ENCODE results near the gene KLHDC10.

The KLHDC10 gene, protein sequence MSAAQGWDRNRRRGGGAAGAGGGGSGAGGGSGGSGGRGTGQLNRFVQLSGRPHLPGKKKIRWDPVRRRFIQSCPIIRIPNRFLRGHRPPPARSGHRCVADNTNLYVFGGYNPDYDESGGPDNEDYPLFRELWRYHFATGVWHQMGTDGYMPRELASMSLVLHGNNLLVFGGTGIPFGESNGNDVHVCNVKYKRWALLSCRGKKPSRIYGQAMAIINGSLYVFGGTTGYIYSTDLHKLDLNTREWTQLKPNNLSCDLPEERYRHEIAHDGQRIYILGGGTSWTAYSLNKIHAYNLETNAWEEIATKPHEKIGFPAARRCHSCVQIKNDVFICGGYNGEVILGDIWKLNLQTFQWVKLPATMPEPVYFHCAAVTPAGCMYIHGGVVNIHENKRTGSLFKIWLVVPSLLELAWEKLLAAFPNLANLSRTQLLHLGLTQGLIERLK

DNA sequence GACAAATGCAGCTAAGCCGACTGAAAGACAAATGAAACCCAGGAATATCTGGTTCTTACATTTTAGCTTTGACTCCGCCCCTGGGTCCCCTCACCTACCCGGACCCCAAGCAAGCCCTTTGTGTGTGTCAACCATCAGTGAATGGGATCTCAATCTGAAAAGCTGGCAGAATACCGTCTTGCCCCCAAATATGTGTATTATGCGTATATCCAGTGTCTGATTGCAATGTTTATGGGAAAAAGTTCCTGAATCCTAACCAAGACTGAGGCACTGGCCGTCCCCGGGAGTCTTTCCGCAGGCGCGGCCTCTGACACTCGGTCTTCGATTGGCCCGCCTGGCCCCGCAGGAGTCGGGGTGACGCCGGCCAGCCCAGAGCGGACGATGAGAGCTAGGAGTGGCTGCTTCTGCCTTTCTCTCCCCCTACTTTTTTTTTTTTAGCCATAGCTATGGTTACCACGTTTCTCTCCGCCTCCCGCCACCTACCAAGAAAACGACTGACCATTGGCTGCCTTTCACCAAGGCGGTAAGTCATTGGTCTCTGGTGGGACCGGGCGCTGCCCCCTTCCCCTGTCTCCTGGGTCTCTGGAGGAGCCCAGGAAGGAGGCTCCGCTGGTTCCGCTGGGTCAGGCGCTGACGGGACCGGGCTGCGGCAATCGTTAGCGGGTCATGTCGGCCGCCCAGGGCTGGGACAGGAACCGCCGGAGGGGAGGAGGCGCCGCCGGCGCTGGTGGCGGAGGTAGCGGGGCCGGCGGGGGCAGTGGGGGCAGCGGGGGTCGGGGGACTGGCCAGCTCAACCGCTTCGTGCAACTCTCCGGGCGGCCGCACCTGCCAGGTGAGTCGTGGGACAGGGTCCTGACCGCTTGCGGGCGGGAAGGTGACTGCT, at the start of gene KLHDC10:
Gene KLHDC10 (plus strand): TSS at position 557 of the 883 bp plus-strand sequence. CDS start 110 bp downstream, at position 667.
- TF ChIP-seq, protein P1, sequence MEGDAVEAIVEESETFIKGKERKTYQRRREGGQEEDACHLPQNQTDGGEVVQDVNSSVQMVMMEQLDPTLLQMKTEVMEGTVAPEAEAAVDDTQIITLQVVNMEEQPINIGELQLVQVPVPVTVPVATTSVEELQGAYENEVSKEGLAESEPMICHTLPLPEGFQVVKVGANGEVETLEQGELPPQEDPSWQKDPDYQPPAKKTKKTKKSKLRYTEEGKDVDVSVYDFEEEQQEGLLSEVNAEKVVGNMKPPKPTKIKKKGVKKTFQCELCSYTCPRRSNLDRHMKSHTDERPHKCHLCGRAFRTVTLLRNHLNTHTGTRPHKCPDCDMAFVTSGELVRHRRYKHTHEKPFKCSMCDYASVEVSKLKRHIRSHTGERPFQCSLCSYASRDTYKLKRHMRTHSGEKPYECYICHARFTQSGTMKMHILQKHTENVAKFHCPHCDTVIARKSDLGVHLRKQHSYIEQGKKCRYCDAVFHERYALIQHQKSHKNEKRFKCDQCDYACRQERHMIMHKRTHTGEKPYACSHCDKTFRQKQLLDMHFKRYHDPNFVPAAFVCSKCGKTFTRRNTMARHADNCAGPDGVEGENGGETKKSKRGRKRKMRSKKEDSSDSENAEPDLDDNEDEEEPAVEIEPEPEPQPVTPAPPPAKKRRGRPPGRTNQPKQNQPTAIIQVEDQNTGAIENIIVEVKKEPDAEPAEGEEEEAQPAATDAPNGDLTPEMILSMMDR (IDR thresholded peaks at IDR 0.05; ENCODE audit: low read depth, low read length) = no peak
- no peak for TF ChIP-seq EZH2phosphoT487 (IDR thresholded peaks at IDR 0.05; ENCODE audit: low read depth)
- H2AFZ ChIP-seq (ENCODE audit: low read depth, low read length) = peak within 1 kb of the TSS; percentile 82

DNA sequence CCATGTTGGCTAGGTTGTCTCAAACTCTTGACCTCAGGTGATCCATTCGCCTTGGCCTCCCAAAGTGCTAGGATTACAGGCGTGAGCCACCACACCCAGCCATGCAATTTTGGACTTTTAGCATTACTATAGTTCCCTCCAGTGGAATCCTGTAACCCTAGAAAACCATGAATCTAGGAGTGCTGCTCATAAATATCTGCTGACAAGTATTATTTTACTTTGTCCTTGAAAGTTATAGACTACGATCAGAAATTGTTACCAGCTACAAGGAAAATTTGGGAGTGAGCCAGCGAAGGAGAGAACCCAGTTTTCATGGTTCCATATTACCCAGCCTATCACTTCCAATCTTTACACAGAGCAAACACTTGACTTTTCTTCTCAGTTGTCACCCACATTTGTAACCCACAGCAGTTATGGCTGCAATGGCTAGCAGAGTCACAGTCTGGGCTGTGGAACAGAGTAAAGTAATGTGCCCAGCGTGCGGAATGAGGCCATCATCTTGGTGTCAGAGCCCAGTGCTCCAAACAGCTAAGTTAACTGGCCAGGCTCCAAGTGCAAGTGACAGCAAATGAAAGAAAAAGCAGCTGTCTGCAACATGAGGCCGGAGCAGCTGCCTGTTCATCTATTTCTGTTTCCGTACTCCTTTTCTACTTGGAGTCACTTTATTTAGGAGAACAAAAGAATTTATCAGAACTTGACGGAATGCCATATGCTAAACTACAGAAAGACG, 49.1 kb upstream of the KLHDC10 start:
- H3K79me2 ChIP-seq (ENCODE audit: low read length) = no peaks in the 10 kb centered on the region
- H3K9ac ChIP-seq (ENCODE audit: low read length) = no peak overlapping the region
- peaks cover 39% of the 10 kb centered on the region for H3K36me3 ChIP-seq (replicated peaks; ENCODE audit: low read depth, low read length)
- H4K20me1 ChIP-seq (ENCODE audit: insufficient read depth, low read length) = no peaks in the 10 kb centered on the region
- no peak overlapping the region for H3K4me2 ChIP-seq (ENCODE audit: low read length)
- H3K9me3 ChIP-seq (ENCODE audit: insufficient read depth, low read length) = no peaks in the 10 kb centered on the region
- H3K4me1 ChIP-seq (ENCODE audit: low read length) = no peaks in the 10 kb centered on the region
- no peak overlapping the region for H3K4me3 ChIP-seq (ENCODE audit: low read length)
- H2AFZ ChIP-seq (ENCODE audit: low read depth, low read length) = no peak overlapping the region
- no peaks in the 10 kb centered on the region for H3K27me3 ChIP-seq (ENCODE audit: low read depth, low read length)
- TF ChIP-seq, protein P1 (IDR thresholded peaks at IDR 0.05; ENCODE audit: low read depth, low read length) = no peak
- TF ChIP-seq EZH2phosphoT487 (IDR thresholded peaks at IDR 0.05; ENCODE audit: low read depth) = no peak
- no peak overlapping the region for H3K27ac ChIP-seq (ENCODE audit: low read length)

More for the DNA sequence above, at the start of gene KLHDC10:
- Histone ChIP-seq H3K4me2 (ENCODE audit: low read length) (peak within 1 kb of the TSS; percentile 99), H3K27ac (ENCODE audit: low read length) (0 out of 2 replicates have a peak within 1 kb of the TSS, but pooled peaks have one; percentile 3), H3K9me3 (ENCODE audit: insufficient read depth, low read length) (no peaks in the 10 kb centered on the region), H3K79me2 (ENCODE audit: low read length) (peaks cover 45% of the 10 kb centered on the region), H4K20me1 (ENCODE audit: insufficient read depth, low read length) (peaks cover 3% of the 10 kb centered on the region), H3K27me3 (ENCODE audit: low read depth, low read length) (no peaks in the 10 kb centered on the region), H3K4me3 (ENCODE audit: low read length) (peak within 1 kb of the TSS; percentile 89), H3K9ac (ENCODE audit: low read length) (peak within 1 kb of the TSS; percentile 76), H3K36me3 (replicated peaks; ENCODE audit: low read depth, low read length) (no peaks in the 10 kb centered on the region), H3K4me1 (ENCODE audit: low read length) (peaks cover 20% of the 10 kb centered on the region)

DNA sequence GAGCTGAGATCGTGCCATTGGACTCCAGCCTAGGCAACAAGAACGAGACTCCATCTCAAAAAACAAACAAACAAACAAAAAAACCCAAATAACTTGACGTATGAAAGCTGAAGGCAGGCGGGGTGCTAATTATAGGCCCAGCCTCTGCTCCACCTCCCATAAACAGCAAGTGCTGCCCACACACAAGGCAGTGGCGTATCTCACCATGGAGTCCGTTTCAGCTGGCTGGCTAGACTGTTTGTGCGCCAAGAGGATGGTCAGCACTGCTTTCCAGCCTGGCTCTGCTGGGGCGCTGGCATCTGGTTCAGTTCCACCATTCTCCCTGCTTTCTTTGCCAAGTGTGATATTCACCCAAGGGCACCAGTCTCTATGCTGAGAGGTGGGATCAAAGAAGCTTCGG, 48.2 kb upstream of the KLHDC10 start:
- H3K79me2 ChIP-seq (ENCODE audit: low read length) = no peaks in the 10 kb centered on the region
- H3K4me2 ChIP-seq (ENCODE audit: low read length) = no peak overlapping the region
- H3K9ac ChIP-seq (ENCODE audit: low read length) = no peak overlapping the region
- H3K9me3 ChIP-seq (ENCODE audit: insufficient read depth, low read length) = no peaks in the 10 kb centered on the region
- TF ChIP-seq, protein P1 (IDR thresholded peaks at IDR 0.05; ENCODE audit: low read depth, low read length) = no peak
- TF ChIP-seq EZH2phosphoT487 (IDR thresholded peaks at IDR 0.05; ENCODE audit: low read depth) = no peak
- peaks cover 40% of the 10 kb centered on the region for H3K36me3 ChIP-seq (replicated peaks; ENCODE audit: low read depth, low read length)
- H3K4me3 ChIP-seq (ENCODE audit: low read length) = no peak overlapping the region
- H2AFZ ChIP-seq (ENCODE audit: low read depth, low read length) = no peak overlapping the region
- H4K20me1 ChIP-seq (ENCODE audit: insufficient read depth, low read length) = no peaks in the 10 kb centered on the region
- H3K27ac ChIP-seq (ENCODE audit: low read length) = no peak overlapping the region
- H3K27me3 ChIP-seq (ENCODE audit: low read depth, low read length) = no peaks in the 10 kb centered on the region
- H3K4me1 ChIP-seq (ENCODE audit: low read length) = no peaks in the 10 kb centered on the region
